Transverse colon (tissue), 4 donors: ENCODE measurements around the gene TRRAP. TPM values are rescaled to one million over a fixed set of nuclear protein-coding genes. Genes with fewer than 3 reads are reported as not detected.

ENCODE experiments used
- DNase-seq: peaks from one replicate; pipeline ENCODE4 v3.0.0-alpha.2; 2019
- H3K27ac ChIP-seq, 4 donors: fragments of 200-600 bp; sonication (generic); 2 replicates each; pipeline ENCODE4 v1.5.1; 2016 to 2018; ENCODE audit warnings: inconsistent platforms in 4 of 4
- H3K27me3 ChIP-seq: fragments of 200-600 bp; sonication (generic); 2 replicates; pipeline ENCODE4 v1.5.1; 2017; ENCODE audit warnings: inconsistent platforms
- H3K36me3 ChIP-seq, 4 donors: fragments of 200-600 bp; sonication (generic); 2 replicates each; pipeline ENCODE4 v1.5.1; 2017 to 2019; ENCODE audit warnings: inconsistent platforms in 4 of 4
- H3K4me1 ChIP-seq, 4 donors: fragments of 200-600 bp; sonication (generic); 2 replicates each; pipeline ENCODE4 v1.5.1; 2017 to 2020; ENCODE audit warnings: inconsistent platforms in 4 of 4
- H3K4me3 ChIP-seq, 4 donors: fragments of 200-600 bp; sonication (generic); 1 replicate in 1 of 4; 2 replicates in 3 of 4; pipeline versions ENCODE4 v1.5.1 to v1.6.1; 2017 to 2019; ENCODE audit warnings: inconsistent platforms in 4 of 4
- H3K9me3 ChIP-seq, 2 donors: fragments of 200-600 bp; sonication (generic); 2 replicates each; pipeline ENCODE4 v1.5.1; 2017 to 2019; ENCODE audit warnings: inconsistent platforms in 2 of 2
- EP300 ChIP-seq: sonication (generic); formaldehyde crosslinking; IDR thresholded peaks from one replicate; pipeline ENCODE4 v1.6.1; 2017; ENCODE audit warnings: antibody characterized with exemption, low read depth
- POLR2A ChIP-seq: fragments of 450-650 bp; IDR thresholded peaks from one replicate; pipeline ENCODE4 v1.6.1; 2016; ENCODE audit warnings: antibody characterized with exemption, mild to moderate bottlenecking, moderate library complexity
- POLR2AphosphoS5 ChIP-seq, 3 donors: sonication (generic); formaldehyde crosslinking; IDR thresholded peaks; one replicate each; pipeline ENCODE4 v1.6.1; 2016; ENCODE audit warnings: antibody characterized with exemption in 3 of 3
- WGBS, 2 donors: methylation state at CpG; one replicate each; pipeline ENCODE4 v1.1.5; 2018; ENCODE audit warnings: low coverage in 1 of 2; 5-methylcytosine and 5-hydroxymethylcytosine counted together
- in situ Hi-C, 4 donors: fragments of 200-750 bp; cut with MboI; loops; one replicate each; pipeline versions ENCODE4 v1.15.0 to v1.15.1; 2017; ENCODE audit warnings: low sequenced_read_pairs in 3 of 4, low pct_ligation_motif_present in 1 of 4, low pct_unique_long_range_greater_than_20kb in 1 of 4
- intact Hi-C: fragments of 100-400 bp; cut with DNase I; formaldehyde crosslinking; loops from one replicate; pipeline ENCODE4 v1.15.1; 2023; ENCODE audit warnings: low total_unique reads
- total RNA-seq, 4 donors: library from RNA; depleted of rRNA; stranded (reverse); fragments of >200 nt; gene quantifications; one replicate each; pipeline ENCODE4 v1.1.0, GENCODE V29; 2016
- TF ChIP-seq, protein P1 (sequence below), 5 experiments: fragments of 200-600 bp in 3 of 5; fragments of 450-650 bp in 2 of 5; sonication (generic) in 3 of 5; IDR thresholded peaks; 1 replicate in 2 of 5; 2 replicates in 3 of 5; pipeline ENCODE4 v1.5.1; 2016 to 2017; ENCODE audit warnings: antibody characterized with exemption in 5 of 5, inconsistent platforms in 3 of 5, mild to moderate bottlenecking in 2 of 5, moderate library complexity in 1 of 5

Gene TRRAP
- total RNA-seq, 4 donors from 2014 or later = 27.3 to 73.3 (median 38.0) TPM

GRCh38 chr7:99014113-99014985 is 136.0 kb downstream of the TRRAP start:
- 96% methylated on average over 16 of the region's 18 CpGs; no CpG with 5 or more reads in 1 of the 2 donors for WGBS, 2 donors
- Histone ChIP-seq H3K4me3 (no peak overlapping the region), H3K27me3 (no peaks in the 10 kb centered on the region), H3K27ac (no peak overlapping the region), H3K36me3 (peaks cover 0 to 34% (median 17%) of the 10 kb centered on the region in 4 donors), H3K4me1 (no peaks in the 10 kb centered on the region), H3K9me3 (no peaks in the 10 kb centered on the region)
- no peak for TF ChIP-seq EP300
- no peak for TF ChIP-seq POLR2A
- TF ChIP-seq POLR2AphosphoS5 (IDR thresholded peaks at IDR 0.05) = no peak
- TF ChIP-seq, protein P1, sequence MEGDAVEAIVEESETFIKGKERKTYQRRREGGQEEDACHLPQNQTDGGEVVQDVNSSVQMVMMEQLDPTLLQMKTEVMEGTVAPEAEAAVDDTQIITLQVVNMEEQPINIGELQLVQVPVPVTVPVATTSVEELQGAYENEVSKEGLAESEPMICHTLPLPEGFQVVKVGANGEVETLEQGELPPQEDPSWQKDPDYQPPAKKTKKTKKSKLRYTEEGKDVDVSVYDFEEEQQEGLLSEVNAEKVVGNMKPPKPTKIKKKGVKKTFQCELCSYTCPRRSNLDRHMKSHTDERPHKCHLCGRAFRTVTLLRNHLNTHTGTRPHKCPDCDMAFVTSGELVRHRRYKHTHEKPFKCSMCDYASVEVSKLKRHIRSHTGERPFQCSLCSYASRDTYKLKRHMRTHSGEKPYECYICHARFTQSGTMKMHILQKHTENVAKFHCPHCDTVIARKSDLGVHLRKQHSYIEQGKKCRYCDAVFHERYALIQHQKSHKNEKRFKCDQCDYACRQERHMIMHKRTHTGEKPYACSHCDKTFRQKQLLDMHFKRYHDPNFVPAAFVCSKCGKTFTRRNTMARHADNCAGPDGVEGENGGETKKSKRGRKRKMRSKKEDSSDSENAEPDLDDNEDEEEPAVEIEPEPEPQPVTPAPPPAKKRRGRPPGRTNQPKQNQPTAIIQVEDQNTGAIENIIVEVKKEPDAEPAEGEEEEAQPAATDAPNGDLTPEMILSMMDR (IDR thresholded peaks at IDR 0.05) = no peak
- DNase-seq = no peak
- intact Hi-C loops (no loop called here), in situ Hi-C loops (no loop called here)

GRCh38 chr7:99016196-99016595 is 137.9 kb downstream of the TRRAP start:
- 84 to 100% methylated on average over 2 to 8 of the region's 8 CpGs for WGBS, 2 donors
- Histone ChIP-seq H3K27me3 (no peaks in the 10 kb centered on the region), H3K36me3 (peaks cover 0 to 30% (median 14%) of the 10 kb centered on the region in 4 donors), H3K4me3 (no peak overlapping the region), H3K9me3 (no peaks in the 10 kb centered on the region), H3K4me1 (peaks cover 0 to under 1% (median 0%) of the 10 kb centered on the region in 4 donors), H3K27ac (no peak overlapping the region)
- DNase-seq = no peak
- TF ChIP-seq POLR2A (no peak), EP300 (no peak), POLR2AphosphoS5 (IDR thresholded peaks at IDR 0.05) (no peak)
- TF ChIP-seq, protein P1 (IDR thresholded peaks at IDR 0.05) = no peak
- intact Hi-C loops = no loop called here
- in situ Hi-C loops = no loop called here

DNA sequence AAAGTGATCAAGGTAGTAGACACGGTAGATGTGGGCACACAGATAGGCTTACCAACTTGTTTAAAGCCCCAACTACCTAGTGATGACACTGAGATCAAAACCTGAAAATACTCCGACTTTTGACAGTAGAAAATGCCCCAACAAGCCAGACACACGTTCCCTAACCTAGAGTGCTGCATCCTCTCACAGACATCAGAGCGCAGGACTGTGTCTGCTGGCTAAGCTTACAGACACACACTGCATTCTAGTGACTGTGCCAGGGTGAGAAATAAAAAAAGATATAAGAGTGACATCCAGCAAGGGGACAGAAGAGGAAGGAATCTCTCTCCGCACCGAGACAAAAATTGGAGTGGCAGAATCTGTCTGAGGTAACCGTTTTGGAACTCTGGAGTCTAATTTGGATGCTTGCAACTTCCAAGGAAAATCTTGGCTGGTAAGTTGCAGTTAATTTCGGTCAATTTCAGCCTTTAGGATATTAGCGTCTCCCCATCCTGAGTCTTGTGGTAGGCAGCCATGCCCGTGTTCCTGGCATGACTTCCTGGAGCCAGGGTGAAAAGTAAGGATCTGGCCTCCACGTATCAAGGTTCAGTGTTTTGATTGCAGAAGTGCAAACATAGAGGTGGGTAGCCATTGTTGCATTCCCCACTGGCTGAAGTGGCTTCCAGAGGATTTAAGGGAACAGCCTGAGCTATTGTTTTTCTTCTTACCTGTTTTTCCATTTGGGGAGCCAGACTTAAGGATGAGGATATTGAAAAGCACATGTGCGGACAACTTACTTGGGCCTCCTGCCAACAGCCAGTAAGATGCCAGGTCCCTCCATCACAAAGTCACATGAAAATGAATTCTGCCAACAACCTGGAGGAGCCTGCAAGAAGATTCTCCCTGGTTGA is 141.4 kb downstream of the TRRAP start:
- DNase-seq = no peak
- in situ Hi-C loops = no loop called here

More for the DNA sequence above, 141.4 kb downstream of the TRRAP start:
- Histone ChIP-seq H3K4me1 (peaks cover 0 to 34% (median 20%) of the 10 kb centered on the region in 4 donors), H3K9me3 (no peaks in the 10 kb centered on the region), H3K4me3 (no peak overlapping the region), H3K27me3 (no peaks in the 10 kb centered on the region), H3K27ac (no peak overlapping the region), H3K36me3 (peaks cover 0 to 4% (median 2%) of the 10 kb centered on the region in 4 donors)
- intact Hi-C loops = no loop called here
- 91 to 93% methylated on average over 3 to 12 of the region's 12 CpGs for WGBS, 2 donors
- TF ChIP-seq, protein P1 (IDR thresholded peaks at IDR 0.05) = no peak
- TF ChIP-seq POLR2A (no peak), EP300 (no peak), POLR2AphosphoS5 (IDR thresholded peaks at IDR 0.05) (no peak)
